Endometrial microvascular endothelial cells (primary cell): ENCODE data around the gene IMPA2. TPM values are rescaled to one million over a fixed set of nuclear protein-coding genes. Genes with fewer than 3 reads are reported as not detected.

Source experiments
- in situ Hi-C: cut with HindIII; loops from 2 replicates; pipeline ENCODE4 v1.10.0; 2017; ENCODE audit warnings: low sequenced_read_pairs, low pct_unique_long_range_greater_than_20kb; ENCODE audit errors: inconsistent ontology term
- total RNA-seq: library from RNA; depleted of rRNA; stranded (reverse); fragments of >200 nt; gene quantifications from one replicate; pipeline ENCODE4 v1.2.3, GENCODE V29; 2015; ENCODE audit errors: inconsistent ontology term

The IMPA2 gene
- total RNA-seq, 1 donor from 2014 or later, result 3.5 TPM

GRCh38 chr18:12000072-12000659, 18.9 kb downstream of the IMPA2 start:
- in situ Hi-C loops, result no loop called here

- in situ Hi-C loops, result no loop called here
These were observed 20.1 kb downstream of the IMPA2 start for GRCh38 chr18:12001421-12001820.

GRCh38 chr18:12003894-12004293, 22.6 kb downstream of the IMPA2 start:
- in situ Hi-C loops, result no loop called here

GRCh38 chr18:12005538-12006487, 24.5 kb downstream of the IMPA2 start:
- in situ Hi-C loops, result no loop called here

- in situ Hi-C loops, result no loop called here
These were observed 25.2 kb downstream of the IMPA2 start for GRCh38 chr18:12006488-12006840.

- in situ Hi-C loops, result no loop called here
These were observed 25.8 kb downstream of the IMPA2 start for GRCh38 chr18:12007063-12007462.

- in situ Hi-C loops, result no loop called here
These were observed 27.0 kb downstream of the IMPA2 start for GRCh38 chr18:12008181-12008767.

GRCh38 chr18:12008842-12009580, 27.7 kb downstream of the IMPA2 start:
- in situ Hi-C loops, result no loop called here

- in situ Hi-C loops, result no loop called here
These were observed 28.4 kb downstream of the IMPA2 start for GRCh38 chr18:12009581-12010140.

- in situ Hi-C loops, result no loop called here
These were observed 29.0 kb downstream of the IMPA2 start for GRCh38 chr18:12010187-12010802.

GRCh38 chr18:12011199-12011956, 30.1 kb downstream of the IMPA2 start:
- in situ Hi-C loops, result no loop called here

GRCh38 chr18:12011957-12012549, 30.7 kb downstream of the IMPA2 start:
- in situ Hi-C loops, result no loop called here

- in situ Hi-C loops, result no loop called here
These were observed 31.4 kb downstream of the IMPA2 start for GRCh38 chr18:12012697-12013096.

- in situ Hi-C loops, result no loop called here
These were observed 32.0 kb downstream of the IMPA2 start for GRCh38 chr18:12013186-12013916.

- in situ Hi-C loops, result no loop called here
These were observed 32.8 kb downstream of the IMPA2 start for GRCh38 chr18:12014086-12014485.

- in situ Hi-C loops, result no loop called here
These were observed 33.5 kb downstream of the IMPA2 start for GRCh38 chr18:12014521-12015415.
